ENCODE data around the gene BCL2L14. TPM values are rescaled to one million over a fixed set of nuclear protein-coding genes. Genes with fewer than 3 reads are reported as not detected.
A peak's percentile ranks its signal among the peaks of the same experiment; 100 is the strongest.

BCL2L14 gene, protein sequence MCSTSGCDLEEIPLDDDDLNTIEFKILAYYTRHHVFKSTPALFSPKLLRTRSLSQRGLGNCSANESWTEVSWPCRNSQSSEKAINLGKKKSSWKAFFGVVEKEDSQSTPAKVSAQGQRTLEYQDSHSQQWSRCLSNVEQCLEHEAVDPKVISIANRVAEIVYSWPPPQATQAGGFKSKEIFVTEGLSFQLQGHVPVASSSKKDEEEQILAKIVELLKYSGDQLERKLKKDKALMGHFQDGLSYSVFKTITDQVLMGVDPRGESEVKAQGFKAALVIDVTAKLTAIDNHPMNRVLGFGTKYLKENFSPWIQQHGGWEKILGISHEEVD
- total RNA-seq: 2.7 TPM
- 2.2 TPM for polyA plus RNA-seq (ENCODE audit: insufficient read depth, low read depth, low replicate concordance)
- long read RNA-seq, donor 1, partial matches to known transcripts: 15 of 15 reads
- long read RNA-seq, donor 1, other reads (novel, unspliced or antisense): 0 of 15 reads
- long read RNA-seq, donor 2: 0 reads
- long read RNA-seq, donor 3, partial matches to known transcripts: 171 of 171 reads
- long read RNA-seq, donor 3, other reads (novel, unspliced or antisense): 0 of 171 reads
- long read RNA-seq, donor 4: 0 reads
- long read RNA-seq, donor 5: 0 reads
- long read RNA-seq, donor 6, partial matches to known transcripts: 8 of 8 reads
- long read RNA-seq, donor 6, other reads (novel, unspliced or antisense): 0 of 8 reads
- long read RNA-seq, donor 7, partial matches to known transcripts: 0 of 2 reads
- long read RNA-seq, donor 7, other reads (novel, unspliced or antisense): 1 of 2 reads
- long read RNA-seq, donor 8, partial matches to known transcripts: 22 of 22 reads
- long read RNA-seq, donor 8, other reads (novel, unspliced or antisense): 0 of 22 reads
- long read RNA-seq, donor 9: 0 reads
- long read RNA-seq, donor 10: 0 reads

DNA sequence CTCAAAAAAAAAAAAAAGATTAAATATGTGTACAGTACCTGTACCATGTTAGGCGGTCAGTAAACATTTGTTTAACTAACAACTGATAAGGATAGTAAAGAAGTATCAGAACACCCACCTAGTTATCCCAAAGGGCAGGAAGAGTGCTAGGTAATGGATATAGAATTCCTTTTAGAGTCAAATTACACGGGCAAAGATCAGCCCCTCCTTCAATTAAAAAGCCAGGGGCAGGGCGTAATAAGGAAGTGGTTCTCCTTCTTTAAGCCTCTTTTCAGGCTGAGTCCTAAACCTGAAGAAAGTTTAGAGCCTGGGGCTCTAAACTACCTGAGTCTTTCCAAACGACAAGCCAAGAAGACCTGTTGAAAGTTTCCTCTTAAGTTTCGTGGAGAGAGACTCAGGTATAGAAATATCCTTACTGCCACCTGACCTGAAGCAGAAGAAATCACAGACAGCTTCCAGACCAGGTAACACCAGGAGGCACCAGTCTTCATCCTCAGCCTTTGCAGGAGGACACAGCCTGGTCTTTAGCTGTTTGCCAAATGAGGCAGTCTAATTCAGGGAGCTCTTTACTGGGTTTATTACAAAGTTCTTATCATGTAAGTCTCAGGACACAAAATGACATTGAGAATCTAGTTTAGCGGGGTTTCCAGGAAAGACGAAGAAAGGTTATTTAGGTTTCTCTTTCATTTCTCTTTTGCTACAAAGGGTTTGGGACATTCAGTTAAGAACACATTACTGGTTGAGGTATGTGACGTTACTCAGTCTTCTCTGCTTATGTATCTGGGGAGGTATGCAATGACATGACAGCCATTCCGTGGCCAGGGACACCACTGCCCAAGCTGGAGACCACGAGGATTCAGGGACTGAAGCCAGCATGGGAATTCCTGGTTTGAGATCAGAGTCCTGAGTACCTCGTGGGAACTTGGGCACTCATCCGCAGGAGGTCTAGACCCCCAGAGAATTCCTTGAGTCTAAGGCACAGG, at the start of gene BCL2L14:
Gene BCL2L14, plus strand, starts transcription at position 266 of the 983 bp plus-strand sequence. CDS start 8,367 bp downstream, outside the sequence.
- no peaks in the 10 kb centered on the region for H3K4me1 ChIP-seq (ENCODE audit: control insufficient read depth in 2 of 3, insufficient read depth in 2 of 3, low read depth in 1 of 3, low read length in 3 of 3)
- no peak for FAIRE-seq
- TF ChIP-seq, protein P1, sequence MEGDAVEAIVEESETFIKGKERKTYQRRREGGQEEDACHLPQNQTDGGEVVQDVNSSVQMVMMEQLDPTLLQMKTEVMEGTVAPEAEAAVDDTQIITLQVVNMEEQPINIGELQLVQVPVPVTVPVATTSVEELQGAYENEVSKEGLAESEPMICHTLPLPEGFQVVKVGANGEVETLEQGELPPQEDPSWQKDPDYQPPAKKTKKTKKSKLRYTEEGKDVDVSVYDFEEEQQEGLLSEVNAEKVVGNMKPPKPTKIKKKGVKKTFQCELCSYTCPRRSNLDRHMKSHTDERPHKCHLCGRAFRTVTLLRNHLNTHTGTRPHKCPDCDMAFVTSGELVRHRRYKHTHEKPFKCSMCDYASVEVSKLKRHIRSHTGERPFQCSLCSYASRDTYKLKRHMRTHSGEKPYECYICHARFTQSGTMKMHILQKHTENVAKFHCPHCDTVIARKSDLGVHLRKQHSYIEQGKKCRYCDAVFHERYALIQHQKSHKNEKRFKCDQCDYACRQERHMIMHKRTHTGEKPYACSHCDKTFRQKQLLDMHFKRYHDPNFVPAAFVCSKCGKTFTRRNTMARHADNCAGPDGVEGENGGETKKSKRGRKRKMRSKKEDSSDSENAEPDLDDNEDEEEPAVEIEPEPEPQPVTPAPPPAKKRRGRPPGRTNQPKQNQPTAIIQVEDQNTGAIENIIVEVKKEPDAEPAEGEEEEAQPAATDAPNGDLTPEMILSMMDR (IDR thresholded peaks at IDR 0.05; ENCODE audit: borderline replicate concordance, extremely low read depth, insufficient read depth): no peak
- H3K9me3 ChIP-seq (ENCODE audit: control insufficient read depth in 2 of 3, insufficient read depth in 1 of 3, low read length in 3 of 3): no peaks in the 10 kb centered on the region
- H3K4me3 ChIP-seq (ENCODE audit: low read length in 3 of 3): peak within 1 kb of the TSS in 2 of 3 donors; percentile 7 to 18
- H3K9ac ChIP-seq (ENCODE audit: low read length in 3 of 3): no peak within 1 kb of the TSS
- intact Hi-C loops (cut with DNase I): no loop called here
- no peaks in the 10 kb centered on the region for H3K27me3 ChIP-seq (ENCODE audit: control insufficient read depth, insufficient read depth, low read length)
- H3K27ac ChIP-seq (ENCODE audit: low read depth in 2 of 2, low read length in 2 of 2): no peak within 1 kb of the TSS
- DNase-seq: peak in 1 of 5 donors; percentile 28
- H3K36me3 ChIP-seq (ENCODE audit: control insufficient read depth in 2 of 3, insufficient read depth in 3 of 3, low read length in 3 of 3): no peaks in the 10 kb centered on the region

DNA sequence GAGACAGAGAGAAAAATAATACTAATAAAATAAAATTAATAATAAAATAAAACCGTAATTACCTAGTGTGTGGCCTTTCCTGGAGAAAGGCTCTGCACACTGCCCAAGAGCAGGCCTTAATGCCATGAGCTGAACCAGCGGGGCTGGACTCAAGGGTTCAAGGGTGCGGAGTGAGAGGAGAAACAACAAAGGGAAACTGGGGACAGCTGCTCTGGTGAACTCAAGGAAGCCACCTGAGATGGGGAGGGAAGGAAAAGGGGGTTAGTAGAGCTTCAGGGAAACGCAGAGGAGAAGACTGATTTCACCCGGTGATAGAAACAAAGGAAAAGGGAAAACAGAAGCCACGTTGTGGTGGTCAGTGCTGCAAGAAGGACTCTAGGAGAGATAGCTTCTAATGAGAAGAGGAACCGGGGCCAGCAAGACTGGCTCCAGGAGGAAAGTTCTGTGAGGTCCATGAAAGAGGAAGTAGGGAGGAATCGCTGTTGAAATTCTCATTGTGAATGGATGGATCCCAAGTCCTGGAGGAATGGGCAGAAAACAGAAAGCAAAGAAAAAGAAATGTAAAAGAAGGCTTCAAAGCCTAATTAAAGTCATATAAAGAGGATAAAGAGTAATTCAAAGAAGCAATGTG, 48.3 kb upstream of the BCL2L14 start:
- no peak for DNase-seq
- H3K27me3 ChIP-seq (ENCODE audit: control insufficient read depth, insufficient read depth, low read length): no peaks in the 10 kb centered on the region
- FAIRE-seq: no peak
- TF ChIP-seq, protein P1 (IDR thresholded peaks at IDR 0.05; ENCODE audit: borderline replicate concordance, extremely low read depth, insufficient read depth): no peak
- H3K4me1 ChIP-seq (ENCODE audit: control insufficient read depth in 2 of 3, insufficient read depth in 2 of 3, low read depth in 1 of 3, low read length in 3 of 3): no peaks in the 10 kb centered on the region
- no peaks in the 10 kb centered on the region for H3K9me3 ChIP-seq (ENCODE audit: control insufficient read depth in 2 of 3, insufficient read depth in 1 of 3, low read length in 3 of 3)
- no peak overlapping the region for H3K27ac ChIP-seq (ENCODE audit: low read depth in 2 of 2, low read length in 2 of 2)
- intact Hi-C loops (cut with DNase I): no loop called here
- H3K9ac ChIP-seq (ENCODE audit: low read length in 3 of 3): no peak overlapping the region
- H3K36me3 ChIP-seq (ENCODE audit: control insufficient read depth in 2 of 3, insufficient read depth in 3 of 3, low read length in 3 of 3): no peaks in the 10 kb centered on the region
- H3K4me3 ChIP-seq (ENCODE audit: low read length in 3 of 3): no peak overlapping the region

DNA sequence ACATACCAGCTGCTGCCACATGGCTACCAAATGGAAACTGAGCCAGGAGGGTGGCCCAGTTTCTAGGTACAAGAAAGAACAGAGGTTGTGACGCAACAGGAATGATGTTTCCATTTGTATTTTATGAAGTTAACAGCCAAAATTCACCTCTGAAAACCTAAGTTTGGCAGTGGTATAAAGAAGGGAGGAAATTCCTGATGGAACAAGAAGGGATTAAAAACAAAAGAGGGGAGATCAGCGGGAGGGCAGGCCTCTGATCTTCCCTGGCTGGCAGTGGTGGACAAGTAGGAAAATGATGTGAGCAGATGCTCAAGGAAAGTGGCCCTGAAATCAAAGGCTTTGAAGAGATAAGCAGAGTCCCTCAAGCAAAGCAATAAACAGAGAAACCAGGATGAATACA, 47.3 kb upstream of the BCL2L14 start:
- no peak overlapping the region for H3K4me3 ChIP-seq (ENCODE audit: low read length in 3 of 3)
- DNase-seq: no peak
- TF ChIP-seq, protein P1 (IDR thresholded peaks at IDR 0.05; ENCODE audit: borderline replicate concordance, extremely low read depth, insufficient read depth): no peak
- H3K9me3 ChIP-seq (ENCODE audit: control insufficient read depth in 2 of 3, insufficient read depth in 1 of 3, low read length in 3 of 3): no peaks in the 10 kb centered on the region
- no peaks in the 10 kb centered on the region for H3K36me3 ChIP-seq (ENCODE audit: control insufficient read depth in 2 of 3, insufficient read depth in 3 of 3, low read length in 3 of 3)
- H3K4me1 ChIP-seq (ENCODE audit: control insufficient read depth in 2 of 3, insufficient read depth in 2 of 3, low read depth in 1 of 3, low read length in 3 of 3): no peaks in the 10 kb centered on the region
- intact Hi-C loops (cut with DNase I): no loop called here
- H3K27me3 ChIP-seq (ENCODE audit: control insufficient read depth, insufficient read depth, low read length): no peaks in the 10 kb centered on the region
- no peak overlapping the region for H3K9ac ChIP-seq (ENCODE audit: low read length in 3 of 3)
- FAIRE-seq: no peak
- no peak overlapping the region for H3K27ac ChIP-seq (ENCODE audit: low read depth in 2 of 2, low read length in 2 of 2)
